DMS153 treated with DMSO at 0.1 percent for 48 hours (cell line): ENCODE results near the gene PDLIM5.
A peak's percentile ranks its signal among the peaks of the same experiment; 100 is the strongest.
"Not testable (repeated sequence)": the region's sequence is repeated elsewhere in the genome, so short reads cannot be mapped to it uniquely, and the experiment has no call there.

Experiments
- DNase-seq: peaks from one replicate; lab custom pipeline; 2025; ENCODE audit not compliant: unreplicated experiment; lab: John Stamatoyannopoulos, UW

PDLIM5 gene

GRCh38 chr4:94461506-94461905 lies 9.8 kb downstream of the PDLIM5 start:
- DNase-seq = no peak

DNA sequence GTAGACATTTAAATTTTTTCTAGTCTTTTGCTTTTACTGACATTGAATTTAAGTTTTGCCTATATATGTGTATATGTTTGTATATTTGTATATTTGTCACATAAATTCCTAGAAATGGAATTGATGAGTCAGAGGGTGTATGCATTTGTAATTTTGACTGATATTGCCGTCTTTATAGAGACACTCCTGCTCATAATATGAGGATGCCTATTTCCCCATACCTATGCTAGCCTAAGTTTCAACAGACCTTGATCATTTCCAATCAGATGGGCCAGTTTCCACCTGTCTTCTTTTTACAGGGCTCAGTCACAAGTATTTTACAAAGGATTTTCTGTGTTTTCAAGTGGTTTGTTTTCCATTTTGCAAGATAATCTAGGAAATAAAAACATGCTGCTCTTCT lies 10.8 kb downstream of the PDLIM5 start:
- no peak for DNase-seq

DNA sequence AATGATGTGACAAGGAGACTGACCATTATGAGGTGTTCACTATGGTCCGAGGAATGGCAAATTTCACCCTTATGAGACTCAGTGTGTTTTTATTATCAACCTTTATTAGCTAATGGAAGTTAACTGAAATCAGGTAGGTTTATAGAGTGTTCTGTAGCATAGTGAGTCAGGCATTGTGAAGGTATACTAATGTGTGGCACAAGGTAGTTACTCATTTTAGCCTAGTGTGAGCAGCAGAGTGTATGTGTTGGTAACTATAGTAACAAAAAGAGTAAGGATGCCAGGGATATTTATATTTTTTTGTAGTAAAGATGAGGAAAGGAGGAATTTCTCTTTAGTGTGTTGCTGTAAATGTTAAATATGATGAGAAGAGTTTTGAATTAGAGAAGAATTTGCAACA lies 12.0 kb downstream of the PDLIM5 start:
- no peak for DNase-seq

- no peak for DNase-seq
Measured at GRCh38 chr4:94466371-94466770, 14.6 kb downstream of the PDLIM5 start.

GRCh38 chr4:94466923-94467322 lies 15.2 kb downstream of the PDLIM5 start:
- no peak for DNase-seq

GRCh38 chr4:94468093-94468769 lies 16.5 kb downstream of the PDLIM5 start:
- no peak for DNase-seq

GRCh38 chr4:94469221-94469784 lies 17.6 kb downstream of the PDLIM5 start:
- no peak for DNase-seq

DNA sequence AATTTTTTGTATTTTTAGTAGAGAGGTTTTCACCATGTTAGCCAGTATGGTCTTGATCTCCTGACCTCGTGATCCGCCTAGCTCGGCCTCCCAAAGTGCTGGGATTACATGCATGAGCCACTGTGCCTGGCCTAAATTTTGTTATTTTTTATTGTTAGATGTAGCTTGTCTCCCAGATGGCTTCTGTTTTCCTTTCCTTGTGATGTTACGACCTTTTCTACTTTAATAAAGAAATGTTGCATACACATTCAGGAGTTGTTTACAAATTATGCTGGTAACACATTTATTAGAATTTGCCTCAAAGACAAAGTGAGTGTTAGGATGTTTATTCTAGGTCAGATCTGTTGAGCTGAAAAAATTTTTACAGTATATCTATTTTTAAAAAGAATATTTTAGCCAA lies 18.4 kb downstream of the PDLIM5 start:
- DNase-seq = no peak

GRCh38 chr4:94470782-94471181 lies 19.0 kb downstream of the PDLIM5 start:
- not testable (repeated sequence) for DNase-seq

DNA sequence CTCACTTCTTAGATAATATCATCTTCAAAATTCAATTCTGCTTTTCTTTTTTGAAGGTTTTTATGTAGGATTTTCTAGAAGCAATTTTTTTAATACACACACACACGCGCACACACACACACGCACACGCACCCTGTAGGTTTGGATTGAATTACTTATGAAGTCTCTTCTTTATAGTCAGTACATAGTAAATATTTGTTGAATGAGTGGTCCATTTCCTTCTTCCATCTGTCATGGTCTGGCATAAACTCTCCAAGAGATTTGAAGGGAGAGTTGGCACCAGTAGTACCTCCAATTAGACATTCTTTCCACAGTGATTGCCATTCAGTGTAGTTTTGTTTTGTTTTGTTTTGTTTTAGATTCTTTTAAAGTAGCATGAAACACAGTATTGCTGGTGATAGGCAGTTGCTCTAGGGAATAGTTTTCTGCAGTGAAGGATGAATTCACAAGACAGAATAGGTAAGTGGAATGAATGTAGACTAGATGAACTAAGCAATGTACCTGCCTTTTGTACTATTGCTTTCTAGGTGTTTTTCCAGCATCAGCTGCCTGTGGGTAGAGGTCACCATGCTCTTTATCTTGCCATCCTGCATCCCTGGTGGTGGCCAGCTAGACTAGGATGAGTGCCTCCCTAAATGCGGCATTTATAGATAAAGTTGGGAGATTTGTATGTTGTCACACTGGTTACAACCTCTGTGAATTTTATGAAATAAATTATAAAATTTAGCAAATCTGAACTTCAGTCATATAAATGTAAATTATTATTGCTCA lies 20.5 kb downstream of the PDLIM5 start:
- DNase-seq = peak; percentile 39

DNA sequence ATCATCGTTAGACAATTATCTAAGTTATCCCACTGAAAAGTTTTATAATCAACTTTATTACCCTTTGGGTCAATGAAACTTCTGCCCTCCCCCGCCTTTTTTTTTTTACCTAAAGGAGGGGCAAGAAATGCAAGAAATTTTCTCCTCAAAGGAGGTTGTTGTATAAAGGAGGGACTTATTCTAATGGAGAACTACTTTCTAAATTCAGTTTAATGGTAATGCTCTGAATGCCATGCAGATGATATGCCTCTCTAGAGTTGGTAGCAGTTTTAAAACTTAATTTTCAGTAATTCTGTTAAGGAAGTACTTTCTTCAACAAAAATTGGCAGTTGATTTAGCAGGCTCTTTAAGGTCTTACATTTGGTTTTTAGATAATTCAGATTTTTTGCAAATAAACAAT lies 23.3 kb downstream of the PDLIM5 start:
- DNase-seq = no peak

- DNase-seq = no peak
Measured at GRCh38 chr4:94475794-94476193, 24.1 kb downstream of the PDLIM5 start.

- DNase-seq = no peak
Measured at GRCh38 chr4:94477227-94477626, 25.5 kb downstream of the PDLIM5 start.

GRCh38 chr4:94478805-94479204 lies 27.1 kb downstream of the PDLIM5 start:
- not testable (repeated sequence) for DNase-seq

- DNase-seq = no peak
Measured at GRCh38 chr4:94479358-94480141, 27.8 kb downstream of the PDLIM5 start.

DNA sequence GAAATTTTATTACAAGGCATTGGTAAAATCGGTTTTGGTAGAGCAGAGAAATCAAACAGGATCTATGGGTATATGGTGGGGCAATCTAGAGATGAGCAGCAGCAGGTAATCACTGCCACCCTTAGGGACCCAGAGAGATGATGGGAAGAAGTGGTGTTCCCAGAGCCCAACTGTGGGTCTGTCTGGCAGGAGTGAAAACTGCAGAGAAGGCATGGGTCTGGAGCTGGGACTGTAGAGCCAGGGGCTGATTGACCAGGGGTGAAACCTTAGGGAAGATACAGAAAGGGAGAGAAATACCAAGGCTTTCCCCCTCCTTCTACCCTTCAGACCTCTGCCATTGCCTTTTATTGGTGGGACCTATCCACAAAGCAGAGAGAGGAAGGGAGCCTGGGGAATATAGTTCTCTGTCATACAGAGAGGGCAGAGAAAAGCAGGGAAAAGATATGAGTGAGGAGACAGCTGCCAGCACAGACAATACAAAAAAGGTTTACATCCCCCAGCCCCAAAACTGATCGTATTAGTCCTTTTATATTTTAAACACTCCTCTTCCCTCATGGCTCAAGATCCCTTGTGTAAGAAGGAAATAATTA lies 28.7 kb downstream of the PDLIM5 start:
- DNase-seq = no peak

DNA sequence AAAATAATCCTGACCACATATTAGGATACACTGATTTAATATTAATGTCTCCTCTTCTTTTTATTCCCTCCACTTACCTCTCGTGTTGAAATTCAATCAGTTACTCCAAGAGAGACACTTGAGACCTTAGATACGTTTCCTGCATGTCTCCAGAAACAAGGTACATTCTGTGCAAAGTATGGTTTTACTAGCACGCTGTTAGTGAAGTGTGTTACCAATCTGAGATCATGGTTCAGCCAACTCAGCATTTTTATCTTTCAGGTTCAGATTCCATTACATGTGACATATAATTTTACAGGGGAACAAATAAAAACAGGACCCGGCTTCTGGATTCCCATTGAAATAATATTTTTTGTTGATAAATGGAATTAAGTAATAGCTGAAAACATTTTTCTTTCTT lies 32.2 kb downstream of the PDLIM5 start:
- DNase-seq = no peak

DNA sequence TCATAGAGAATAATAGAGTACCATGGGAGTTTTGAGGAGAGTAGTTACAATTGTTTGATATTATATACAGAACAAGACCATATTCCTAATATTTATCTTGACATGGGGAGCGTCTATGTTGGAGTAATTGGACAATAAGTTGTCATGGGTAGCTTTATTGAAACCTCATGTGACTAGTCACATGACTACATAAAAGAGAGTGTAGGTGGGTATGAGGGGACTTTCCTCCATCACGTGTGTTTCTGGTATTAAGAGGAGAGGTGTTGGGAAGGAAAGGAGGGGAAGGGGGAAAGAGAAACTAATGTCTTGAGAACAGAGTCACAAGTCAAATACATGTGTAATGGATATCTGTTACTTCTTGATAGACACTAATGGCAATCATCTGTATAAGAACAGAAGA lies 33.1 kb downstream of the PDLIM5 start:
- no peak for DNase-seq

GRCh38 chr4:94486372-94486801 lies 34.6 kb downstream of the PDLIM5 start:
- DNase-seq = no peak

- no peak for DNase-seq
Measured at GRCh38 chr4:94488670-94489069, 36.9 kb downstream of the PDLIM5 start.

DNA sequence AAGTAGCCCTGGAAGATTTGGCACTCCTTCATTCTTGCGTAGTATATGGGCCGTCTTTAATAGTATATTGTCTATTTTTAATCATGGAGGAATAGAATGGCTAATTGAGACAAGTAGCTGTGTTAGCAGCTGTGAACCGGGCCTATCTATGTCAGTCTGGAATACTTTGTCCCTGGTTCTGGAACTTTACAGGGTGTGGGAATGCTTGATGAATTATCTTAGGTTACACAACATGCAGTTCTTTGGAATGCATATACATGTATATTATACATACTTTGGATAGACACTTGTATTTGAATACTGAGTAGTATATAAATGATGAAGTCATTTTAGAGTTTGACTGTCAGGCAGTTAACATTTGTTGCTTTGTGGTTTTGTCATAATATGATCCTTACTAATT lies 37.4 kb downstream of the PDLIM5 start:
- no peak for DNase-seq
